H1 (cell line): Measurements from ENCODE around the gene PTPRD. TPM values are rescaled to one million over a fixed set of nuclear protein-coding genes. Genes with fewer than 3 reads are reported as not detected.
A peak's percentile ranks its signal among the peaks of the same experiment; 100 is the strongest.

Source experiments
- CTCF ChIA-PET: fragments of 300-600 bp; sonication (Branson Sonifier 250); formaldehyde crosslinking; loops from one replicate; lab custom pipeline; 2021; ENCODE audit not compliant: partially characterized antibody; lab: Charles Lee
- POLR2A ChIA-PET: fragments of 300-600 bp; sonication (Branson Sonifier 250); formaldehyde crosslinking; loops from one replicate; lab custom pipeline; 2021; ENCODE audit warnings: inconsistent platforms; ENCODE audit not compliant: partially characterized antibody; lab: Charles Lee
- DNase-seq, 2 experiments: peaks; one replicate each; pipeline versions ENCODE4 v3.0.0 to v3.0.0-alpha.2; 2010 to 2022; ENCODE audit warnings: low spot score in 2 of 2, low read depth in 1 of 2, mixed read lengths in 1 of 2
- FAIRE-seq: peaks from 2 replicates; lab custom pipeline; 2011; peaks lifted over from hg19 to GRCh38; lab: Jason Lieb, UNC
- H2AFZ ChIP-seq: 2 replicates; pipeline ENCODE4 v1.8.1; 2012; ENCODE audit warnings: low read length, inconsistent platforms
- H2AK5ac ChIP-seq: 2 replicates; pipeline ENCODE4 v1.6.1; 2013; ENCODE audit warnings: low read depth, low read length
- H2BK120ac ChIP-seq: replicated peaks from 2 replicates; pipeline ENCODE3; 2013; ENCODE audit warnings: low read depth, low read length, inconsistent platforms
- H2BK12ac ChIP-seq: 2 replicates; pipeline ENCODE4 v1.6.1; 2013; ENCODE audit warnings: low read depth, low read length
- H2BK15ac ChIP-seq: 2 replicates; pipeline ENCODE4 v1.6.1; 2013; ENCODE audit warnings: low read length
- H2BK20ac ChIP-seq: 2 replicates; pipeline ENCODE4 v1.6.1; 2013; ENCODE audit warnings: low read length
- H2BK5ac ChIP-seq: 2 replicates; pipeline ENCODE4 v1.6.1; 2013; ENCODE audit warnings: low read depth, low read length
- H3K14ac ChIP-seq: 2 replicates; pipeline ENCODE4 v1.6.1; 2013; ENCODE audit warnings: inconsistent platforms; ENCODE audit not compliant: insufficient read length
- H3K18ac ChIP-seq: 2 replicates; pipeline ENCODE4 v1.6.1; 2013; ENCODE audit warnings: low read length; ENCODE audit errors: extremely low read depth
- H3K23ac ChIP-seq: 2 replicates; pipeline ENCODE4 v1.6.1; 2013; ENCODE audit warnings: inconsistent platforms; ENCODE audit not compliant: insufficient read length
- H3K23me2 ChIP-seq: 2 replicates; pipeline ENCODE4 v1.6.1; 2013; ENCODE audit warnings: low read depth, low read length
- H3K27ac ChIP-seq: 2 replicates; pipeline ENCODE4 v1.6.1; 2011; ENCODE audit warnings: low read depth, low read length, inconsistent platforms
- H3K27me3 ChIP-seq, 4 experiments: replicated peaks in 1 of 4; 1 replicate in 1 of 4; 2 replicates in 3 of 4; pipeline versions ENCODE4 v1.6.1 to v1.8.1; 2011 to 2013; ENCODE audit warnings: low read length in 3 of 4, mild to moderate bottlenecking in 3 of 4, inconsistent platforms in 2 of 4, mixed read lengths in 2 of 4, moderate library complexity in 1 of 4; ENCODE audit not compliant: control insufficient read depth in 3 of 4, insufficient read depth in 3 of 4; ENCODE audit errors: extremely low read depth in 1 of 4
- H3K36me3 ChIP-seq, 4 experiments: 2 replicates each; pipeline versions ENCODE4 v1.6.1 to v1.8.1; 2011 to 2013; ENCODE audit warnings: mild to moderate bottlenecking in 4 of 4, low read length in 3 of 4, moderate library complexity in 2 of 4, control low read depth in 1 of 4, inconsistent platforms in 1 of 4; ENCODE audit not compliant: insufficient read depth in 4 of 4, control insufficient read depth in 2 of 4
- H3K4ac ChIP-seq: replicated peaks from 2 replicates; pipeline ENCODE3; 2013; ENCODE audit warnings: low read length, low read depth, mixed read lengths, inconsistent platforms; ENCODE audit not compliant: insufficient read length
- H3K4me1 ChIP-seq, 4 experiments: replicated peaks in 1 of 4; 1 replicate in 1 of 4; 2 replicates in 3 of 4; pipeline versions ENCODE4 v1.6.1 to v1.8.1; 2011 to 2013; ENCODE audit warnings: low read length in 3 of 4, inconsistent platforms in 2 of 4, mixed read lengths in 1 of 4; ENCODE audit not compliant: insufficient read depth in 4 of 4, control insufficient read depth in 3 of 4
- H3K4me2 ChIP-seq, 2 experiments: 2 replicates each; pipeline versions ENCODE4 v1.6.1 to v1.8.1; 2011 to 2013; ENCODE audit warnings: low read depth in 2 of 2, low read length in 2 of 2, control low read depth in 1 of 2, inconsistent platforms in 1 of 2, mild to moderate bottlenecking in 1 of 2; ENCODE audit not compliant: insufficient read depth in 1 of 2
- H3K4me3 ChIP-seq, 4 experiments: fragments of 200-600, 300-600 bp in 1 of 4; sonication (generic), shearing (Covaris generic), sonication (Bioruptor Twin) in 1 of 4; 2 replicates each; pipeline versions ENCODE4 v1.5.1 to v1.8.1; 2011 to 2016; ENCODE audit warnings: low read length in 4 of 4, low read depth in 3 of 4, control low read depth in 2 of 4, inconsistent platforms in 2 of 4, mild to moderate bottlenecking in 2 of 4, mixed read lengths in 1 of 4, moderate library complexity in 1 of 4; ENCODE audit not compliant: insufficient read depth in 2 of 4; ENCODE audit errors: extremely low read depth in 1 of 4
- H3K56ac ChIP-seq: replicated peaks from 2 replicates; pipeline ENCODE3; 2013; ENCODE audit warnings: low read depth, mild to moderate bottlenecking, mixed read lengths, low read length, inconsistent platforms; ENCODE audit not compliant: insufficient read length
- H3K79me1 ChIP-seq: 2 replicates; pipeline ENCODE4 v1.6.1; 2013; ENCODE audit warnings: low read depth, low read length, control low read depth
- H3K79me2 ChIP-seq, 2 experiments: 2 replicates each; pipeline versions ENCODE4 v1.6.1 to v1.8.1; 2012 to 2013; ENCODE audit warnings: low read length in 2 of 2, mild to moderate bottlenecking in 2 of 2, inconsistent platforms in 1 of 2; ENCODE audit not compliant: insufficient read depth in 2 of 2, control insufficient read depth in 1 of 2
- H3K9ac ChIP-seq, 4 experiments: replicated peaks in 1 of 4; 1 replicate in 1 of 4; 2 replicates in 3 of 4; pipeline versions ENCODE4 v1.6.1 to v1.8.1; 2011 to 2013; ENCODE audit warnings: low read depth in 3 of 4, low read length in 3 of 4, control low read depth in 2 of 4, mild to moderate bottlenecking in 2 of 4, moderate library complexity in 2 of 4, inconsistent platforms in 1 of 4; ENCODE audit errors: extremely low read depth in 1 of 4
- H3K9me3 ChIP-seq, 2 experiments: 2 replicates each; pipeline versions ENCODE4 v1.6.1 to v1.8.1; 2012 to 2013; ENCODE audit warnings: mild to moderate bottlenecking in 2 of 2, moderate library complexity in 2 of 2, control low read depth in 1 of 2, inconsistent platforms in 1 of 2, low read depth in 1 of 2, low read length in 1 of 2, mixed read lengths in 1 of 2; ENCODE audit not compliant: insufficient read depth in 2 of 2
- H4K20me1 ChIP-seq, 2 experiments: replicated peaks in 1 of 2; 2 replicates each; pipeline versions ENCODE3 to v1.8.1; 2011 to 2013; ENCODE audit warnings: inconsistent platforms in 2 of 2, low read length in 2 of 2, mild to moderate bottlenecking in 1 of 2; ENCODE audit not compliant: insufficient read depth in 2 of 2, control insufficient read depth in 1 of 2
- H4K5ac ChIP-seq: 2 replicates; pipeline ENCODE4 v1.6.1; 2013; ENCODE audit warnings: low read length, low read depth, mixed read lengths, inconsistent platforms; ENCODE audit not compliant: insufficient read length
- H4K8ac ChIP-seq: 2 replicates; pipeline ENCODE4 v1.8.0; 2013; ENCODE audit warnings: mild to moderate bottlenecking, moderate library complexity, low read length, inconsistent platforms; ENCODE audit not compliant: insufficient read depth; ENCODE audit errors: extremely low read depth
- H4K91ac ChIP-seq: replicated peaks from 2 replicates; pipeline ENCODE3; 2013; ENCODE audit warnings: low read length, mixed read lengths, inconsistent platforms; ENCODE audit not compliant: insufficient read length
- KDM5A ChIP-seq: fragments of 200-600 bp; IDR thresholded peaks from 2 replicates; pipeline ENCODE4 v1.7.1; 2012; ENCODE audit warnings: mild to moderate bottlenecking, low read length, inconsistent platforms, mixed read lengths
- RBBP5 ChIP-seq: IDR thresholded peaks from 2 replicates; pipeline ENCODE4 v1.7.1; 2012; ENCODE audit warnings: low read depth, mild to moderate bottlenecking, inconsistent platforms, low read length, moderate library complexity, borderline replicate concordance
- SIX5 ChIP-seq: IDR thresholded peaks from 2 replicates; pipeline ENCODE4 v1.6.1; 2011; ENCODE audit warnings: mild to moderate bottlenecking, low read depth, low read length
- WGBS, 2 experiments: shearing (Covaris generic) in 1 of 2; methylation state at CpG; one replicate each; pipeline versions ENCODE4 v1.1.6 to v1.1.7; 2013 to 2015; ENCODE audit warnings: low lambda C conversion rate in 2 of 2, mixed read lengths in 2 of 2, inconsistent platforms in 1 of 2, low coverage in 1 of 2, missing lambda C conversion rate in 1 of 2; ENCODE audit not compliant: insufficient replicate concordance in 2 of 2, insufficient coverage in 1 of 2, insufficient read length in 1 of 2; ENCODE audit errors: extremely low coverage in 1 of 2, missing lambda C conversion rate in 1 of 2; 5-methylcytosine and 5-hydroxymethylcytosine counted together
- polyA plus RNA-seq, 7 experiments: library from polyadenylated mRNA; depleted of rRNA in 3 of 7; stranded (reverse) in 5 of 7; unstranded in 2 of 7; fragments of >200 nt in 5 of 7; fragments of 200-250 nt in 2 of 7; gene quantifications; 1 replicate in 5 of 7; 2 replicates in 1 of 7; 4 replicates in 1 of 7; pipeline versions ENCODE4 v1.2.1 to v1.2.3, GENCODE V29; 2011 to 2013; ENCODE audit warnings: missing spikeins in 2 of 7, mixed read lengths in 2 of 7
- total RNA-seq: library from RNA; stranded (reverse); fragmentation: NEBNext Ultra II Directional; extraction: Animal tissue kit (Norgen Biotek cat#: 25700); gene quantifications from 2 replicates; pipeline ENCODE4 v1.2.1, GENCODE V29; 2021
- TF ChIP-seq, protein P1 (sequence below): IDR thresholded peaks from 2 replicates; pipeline ENCODE4 v1.6.1; 2011; ENCODE audit warnings: low read length, improper control_type of control experiment
- TF ChIP-seq, protein P2 (sequence below): IDR thresholded peaks from 2 replicates; pipeline ENCODE4 v1.6.1; 2011; ENCODE audit warnings: low read depth, mild to moderate bottlenecking, low read length; ENCODE audit not compliant: insufficient read depth

Gene PTPRD
- total and polyA plus RNA-seq, 2 of the 8 experiments (the other 6 are each of a cell fraction or from before 2014, with no cell fraction given): 17.2 to 77.0 TPM

DNA sequence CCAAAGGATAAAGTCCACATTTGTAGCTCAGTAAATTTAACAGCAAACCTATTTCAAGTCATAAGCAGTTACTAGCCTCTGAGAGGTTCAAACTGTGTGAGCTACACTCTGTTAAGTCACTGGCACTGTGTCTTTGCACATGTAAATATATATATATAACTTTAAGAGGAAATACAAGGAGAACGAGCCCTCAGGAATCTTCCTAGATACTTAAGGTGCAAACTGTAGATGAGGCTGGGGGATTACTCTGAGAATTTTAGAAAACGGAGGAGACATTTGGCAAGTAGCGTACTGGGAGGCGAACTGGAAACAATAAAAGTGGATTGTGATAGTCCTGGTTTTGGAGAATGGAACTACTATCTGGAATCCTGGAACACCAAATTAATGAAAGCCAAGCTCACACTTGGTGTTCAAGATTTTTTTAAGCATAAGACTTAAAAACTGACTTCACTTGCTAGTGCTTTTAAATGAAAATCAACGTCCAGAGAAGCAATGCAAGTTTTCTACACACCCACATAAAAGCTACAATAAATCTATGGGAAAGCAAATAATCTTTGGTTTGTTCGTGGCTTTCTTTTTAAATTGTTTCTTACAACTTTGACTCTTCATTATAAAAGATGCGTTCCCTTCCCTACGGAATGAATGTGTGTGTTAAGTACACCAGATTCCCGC lies 1756.3 kb downstream of the PTPRD start:
- no peak overlapping the region for H3K27ac ChIP-seq
- H3K9me3 ChIP-seq: no peaks in the 10 kb centered on the region
- no peaks in the 10 kb centered on the region for H4K20me1 ChIP-seq
- peak overlapping the region; percentile 95 to 97 for H3K4me2 ChIP-seq
- H2AK5ac ChIP-seq: no peak overlapping the region
- H3K4me3 ChIP-seq: peak overlapping the region; percentile 89 to 99 (median 94)
- FAIRE-seq (no peak), DNase-seq (no peak)
- no peak overlapping the region for H2BK15ac ChIP-seq
- H3K9ac ChIP-seq: peak overlapping the region in 2 of 4 experiments; percentile 71 to 85; a peak in 3 of 7 replicates
- no peak overlapping the region for H3K14ac ChIP-seq
- H3K36me3 ChIP-seq: no peaks in the 10 kb centered on the region; a peak in 1 of 8 replicates
- no peak overlapping the region for H4K91ac ChIP-seq
- H4K8ac ChIP-seq: no peak overlapping the region
- no peak overlapping the region for H2BK120ac ChIP-seq
- ChIA-PET POLR2A (interaction anchor here (0.7 kb wide), 1 partner anchor 12 kb away, joined by 3 read pairs; no protein-coding TSS in a partner anchor), CTCF (interaction anchor here (0.8 to 1.9 kb wide), 6 partner anchors 24 to 246 kb away, joined by 3 to 8 read pairs (median 4); no protein-coding TSS in a partner anchor)
- H3K79me1 ChIP-seq: no peaks in the 10 kb centered on the region
- H3K23ac ChIP-seq: no peak overlapping the region
- no peak overlapping the region for H3K18ac ChIP-seq
- H2BK5ac ChIP-seq: no peak overlapping the region
- H2AFZ ChIP-seq: peak overlapping the region; percentile 82; the same call in 1 of the 2 replicates
- H3K23me2 ChIP-seq: peaks cover 5% of the 10 kb centered on the region; the same call in 1 of the 2 replicates
- peaks cover 0 to 27% of the 10 kb centered on the region in 2 experiments; a peak in 2 of 4 replicates for H3K79me2 ChIP-seq
- 11% methylated on average over 9 of the region's 9 CpGs; no CpG with 5 or more reads in 1 of the 2 experiments for WGBS, 2 experiments
- H3K4ac ChIP-seq: no peak overlapping the region
- H4K5ac ChIP-seq: no peak overlapping the region
- H3K56ac ChIP-seq: no peak overlapping the region
- H3K27me3 ChIP-seq: no peaks in the 10 kb centered on the region; a peak in 3 of 7 replicates
- H2BK12ac ChIP-seq: no peak overlapping the region
- H2BK20ac ChIP-seq: no peak overlapping the region
- H3K4me1 ChIP-seq: peaks cover 2 to 18% (median 8%) of the 10 kb centered on the region in 4 experiments; a peak in 5 of 7 replicates
- no peak for TF ChIP-seq KDM5A
- TF ChIP-seq, protein P1, sequence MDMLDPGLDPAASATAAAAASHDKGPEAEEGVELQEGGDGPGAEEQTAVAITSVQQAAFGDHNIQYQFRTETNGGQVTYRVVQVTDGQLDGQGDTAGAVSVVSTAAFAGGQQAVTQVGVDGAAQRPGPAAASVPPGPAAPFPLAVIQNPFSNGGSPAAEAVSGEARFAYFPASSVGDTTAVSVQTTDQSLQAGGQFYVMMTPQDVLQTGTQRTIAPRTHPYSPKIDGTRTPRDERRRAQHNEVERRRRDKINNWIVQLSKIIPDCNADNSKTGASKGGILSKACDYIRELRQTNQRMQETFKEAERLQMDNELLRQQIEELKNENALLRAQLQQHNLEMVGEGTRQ: no peak
- no peak for TF ChIP-seq SIX5
- no peak for TF ChIP-seq RBBP5
- TF ChIP-seq, protein P2, sequence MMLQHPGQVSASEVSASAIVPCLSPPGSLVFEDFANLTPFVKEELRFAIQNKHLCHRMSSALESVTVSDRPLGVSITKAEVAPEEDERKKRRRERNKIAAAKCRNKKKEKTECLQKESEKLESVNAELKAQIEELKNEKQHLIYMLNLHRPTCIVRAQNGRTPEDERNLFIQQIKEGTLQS: no peak
